Fibroblast of skin of back (primary cell): Measurements from ENCODE around the gene FASLG. TPM values are rescaled to one million over a fixed set of nuclear protein-coding genes. Genes with fewer than 3 reads are reported as not detected.
"Not testable (repeated sequence)": the region's sequence is repeated elsewhere in the genome, so short reads cannot be mapped to it uniquely, and the experiment has no call there.

ENCODE experiments used
- DNase-seq: peaks from one replicate; pipeline ENCODE4 v3.0.0-alpha.2; 2013
- polyA plus RNA-seq, 2 experiments: library from polyadenylated mRNA; unstranded; fragments of 120-200 nt; gene quantifications; one replicate each; pipeline ENCODE4 v1.2.1, GENCODE V29; 2013; ENCODE audit not compliant: insufficient read length in 2 of 2

FASLG gene
- not detected for polyA plus RNA-seq (2013, experiment 1 of 2; ENCODE audit: insufficient read length)
- polyA plus RNA-seq (2013, experiment 2 of 2; ENCODE audit: insufficient read length): not detected

- no peak for DNase-seq
Measured at GRCh38 chr1:172658871-172659453, at the start of gene FASLG. Gene FASLG, plus strand, starts transcription at chr1:172659103. Its CDS starts 99 bp downstream, at chr1:172659202.

- peak; percentile 3 for DNase-seq
Measured at GRCh38 chr1:172609528-172609927, 49.4 kb upstream of the FASLG start.

GRCh38 chr1:172612478-172612877 lies 46.4 kb upstream of the FASLG start:
- DNase-seq: no peak

GRCh38 chr1:172613294-172613693 lies 45.6 kb upstream of the FASLG start:
- peak; percentile 20 for DNase-seq

GRCh38 chr1:172616195-172616594 lies 42.7 kb upstream of the FASLG start:
- DNase-seq: no peak

- no peak for DNase-seq
Measured at GRCh38 chr1:172616636-172617035, 42.3 kb upstream of the FASLG start.

- not testable (repeated sequence) for DNase-seq
Measured at GRCh38 chr1:172620603-172621002, 38.3 kb upstream of the FASLG start.

GRCh38 chr1:172622541-172622940 lies 36.4 kb upstream of the FASLG start:
- no peak for DNase-seq

GRCh38 chr1:172623748-172624147 lies 35.2 kb upstream of the FASLG start:
- DNase-seq: no peak

GRCh38 chr1:172626845-172627244 lies 32.1 kb upstream of the FASLG start:
- no peak for DNase-seq

- DNase-seq: no peak
Measured at GRCh38 chr1:172627702-172628101, 31.2 kb upstream of the FASLG start.

- no peak for DNase-seq
Measured at GRCh38 chr1:172628401-172628800, 30.5 kb upstream of the FASLG start.

GRCh38 chr1:172629170-172629569 lies 29.7 kb upstream of the FASLG start:
- DNase-seq: no peak

- no peak for DNase-seq
Measured at GRCh38 chr1:172629638-172630037, 29.3 kb upstream of the FASLG start.

GRCh38 chr1:172630056-172630818 lies 28.7 kb upstream of the FASLG start:
- peak; percentile 13 for DNase-seq

- DNase-seq: peak; percentile 53
Measured at GRCh38 chr1:172630868-172631267, 28.0 kb upstream of the FASLG start.

- peak; percentile 93 for DNase-seq
Measured at GRCh38 chr1:172637522-172637921, 21.4 kb upstream of the FASLG start.

GRCh38 chr1:172638249-172638648 lies 20.7 kb upstream of the FASLG start:
- no peak for DNase-seq

- DNase-seq: peak; percentile 94
Measured at GRCh38 chr1:172638885-172639831, 19.7 kb upstream of the FASLG start.

GRCh38 chr1:172640111-172640510 lies 18.8 kb upstream of the FASLG start:
- DNase-seq: no peak

GRCh38 chr1:172641492-172641891 lies 17.4 kb upstream of the FASLG start:
- DNase-seq: no peak

GRCh38 chr1:172642970-172643369 lies 15.9 kb upstream of the FASLG start:
- peak; percentile 28 for DNase-seq

GRCh38 chr1:172646653-172647052 lies 12.2 kb upstream of the FASLG start:
- DNase-seq: no peak
